ENCODE data around the gene CRISP2. TPM values are rescaled to one million over a fixed set of nuclear protein-coding genes. Genes with fewer than 3 reads are reported as not detected.

The CRISP2 gene
- total and polyA plus RNA-seq, 12 donors: 0.44 TPM; not detected in 11

DNA sequence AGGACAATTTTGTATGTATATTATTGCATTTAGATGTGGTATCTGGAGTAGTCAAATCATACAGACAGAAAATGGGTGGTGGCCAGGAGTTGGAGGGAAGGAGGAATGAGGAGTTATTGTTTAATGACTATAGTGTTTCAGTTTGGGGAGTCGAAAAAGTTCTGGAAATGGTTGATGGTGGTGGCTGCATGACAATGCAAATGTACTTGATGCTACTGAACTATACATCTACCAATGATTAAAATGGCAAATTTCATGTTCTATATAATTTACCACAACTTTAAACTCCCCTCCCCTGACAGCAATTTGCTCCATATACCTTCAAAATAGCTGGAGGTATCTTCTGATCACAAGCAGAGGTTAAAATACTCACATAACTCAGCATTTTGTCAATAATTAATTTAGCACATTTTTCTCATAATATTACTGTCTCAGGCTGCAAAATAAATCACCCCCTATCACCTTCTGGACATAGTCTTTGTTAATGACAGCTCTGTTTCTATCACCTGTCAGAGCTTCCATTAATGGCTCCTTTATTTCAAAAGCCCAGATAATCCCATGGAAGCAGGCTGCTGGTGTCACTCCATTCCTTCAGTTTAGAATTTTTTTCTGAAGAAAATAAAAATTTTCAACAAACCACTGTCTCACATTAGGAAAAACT is 51.0 kb downstream of the CRISP2 start:
- Histone ChIP-seq H3K27me3 (no peaks in the 10 kb centered on the region), H3K27ac (no peak overlapping the region), H3K4me1 (replicated peaks in 1 of 2) (no peaks in the 10 kb centered on the region), H3K36me3 (replicated peaks in 1 of 2) (no peaks in the 10 kb centered on the region), H3K9me3 (replicated peaks in 1 of 3) (no peaks in the 10 kb centered on the region), H3K4me3 (no peak overlapping the region)
- TF ChIP-seq, protein P1, sequence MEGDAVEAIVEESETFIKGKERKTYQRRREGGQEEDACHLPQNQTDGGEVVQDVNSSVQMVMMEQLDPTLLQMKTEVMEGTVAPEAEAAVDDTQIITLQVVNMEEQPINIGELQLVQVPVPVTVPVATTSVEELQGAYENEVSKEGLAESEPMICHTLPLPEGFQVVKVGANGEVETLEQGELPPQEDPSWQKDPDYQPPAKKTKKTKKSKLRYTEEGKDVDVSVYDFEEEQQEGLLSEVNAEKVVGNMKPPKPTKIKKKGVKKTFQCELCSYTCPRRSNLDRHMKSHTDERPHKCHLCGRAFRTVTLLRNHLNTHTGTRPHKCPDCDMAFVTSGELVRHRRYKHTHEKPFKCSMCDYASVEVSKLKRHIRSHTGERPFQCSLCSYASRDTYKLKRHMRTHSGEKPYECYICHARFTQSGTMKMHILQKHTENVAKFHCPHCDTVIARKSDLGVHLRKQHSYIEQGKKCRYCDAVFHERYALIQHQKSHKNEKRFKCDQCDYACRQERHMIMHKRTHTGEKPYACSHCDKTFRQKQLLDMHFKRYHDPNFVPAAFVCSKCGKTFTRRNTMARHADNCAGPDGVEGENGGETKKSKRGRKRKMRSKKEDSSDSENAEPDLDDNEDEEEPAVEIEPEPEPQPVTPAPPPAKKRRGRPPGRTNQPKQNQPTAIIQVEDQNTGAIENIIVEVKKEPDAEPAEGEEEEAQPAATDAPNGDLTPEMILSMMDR (IDR thresholded peaks at IDR 0.05): no peak
- TF ChIP-seq POLR2A (IDR thresholded peaks at IDR 0.05): no peak
- intact Hi-C loops (cut with DNase I): no loop called here
- DNase-seq: no peak
- WGBS, 4 donors: 68 to 92% (median 76%) methylated on average over 1 of the region's 1 CpG

DNA sequence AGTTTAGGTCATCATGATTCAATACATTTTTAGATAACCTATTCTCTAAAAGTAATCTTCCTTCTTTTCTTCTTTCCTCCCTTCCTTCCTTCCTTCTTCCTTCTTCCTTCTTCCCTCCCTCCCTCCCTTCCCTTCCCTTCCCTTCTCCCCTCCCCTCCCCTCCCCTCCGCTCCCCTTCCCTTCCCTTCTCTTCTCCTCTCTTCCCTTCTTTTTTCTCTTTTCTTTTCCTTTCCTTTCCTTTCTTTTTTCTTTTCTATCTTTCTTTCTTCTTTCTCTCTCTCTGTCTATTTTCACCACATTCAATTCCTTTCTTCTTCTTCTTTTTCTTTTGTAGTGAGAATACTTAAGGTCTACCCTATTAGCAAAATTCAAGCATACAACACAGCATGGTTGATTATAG is 59.4 kb downstream of the CRISP2 start:
- 85 to 100% (median 95%) methylated on average over 1 of the region's 1 CpG for WGBS, 4 donors
- H3K36me3 ChIP-seq (replicated peaks in 1 of 2): no peaks in the 10 kb centered on the region
- DNase-seq: no peak
- H3K9me3 ChIP-seq (replicated peaks in 1 of 3): no peaks in the 10 kb centered on the region
- H3K27ac ChIP-seq: no peak overlapping the region
- TF ChIP-seq, protein P1 (IDR thresholded peaks at IDR 0.05): no peak
- TF ChIP-seq POLR2A (IDR thresholded peaks at IDR 0.05): no peak
- H3K27me3 ChIP-seq: no peaks in the 10 kb centered on the region
- no peaks in the 10 kb centered on the region for H3K4me1 ChIP-seq (replicated peaks in 1 of 2)
- no peak overlapping the region for H3K4me3 ChIP-seq
- intact Hi-C loops (cut with DNase I): no loop called here

DNA sequence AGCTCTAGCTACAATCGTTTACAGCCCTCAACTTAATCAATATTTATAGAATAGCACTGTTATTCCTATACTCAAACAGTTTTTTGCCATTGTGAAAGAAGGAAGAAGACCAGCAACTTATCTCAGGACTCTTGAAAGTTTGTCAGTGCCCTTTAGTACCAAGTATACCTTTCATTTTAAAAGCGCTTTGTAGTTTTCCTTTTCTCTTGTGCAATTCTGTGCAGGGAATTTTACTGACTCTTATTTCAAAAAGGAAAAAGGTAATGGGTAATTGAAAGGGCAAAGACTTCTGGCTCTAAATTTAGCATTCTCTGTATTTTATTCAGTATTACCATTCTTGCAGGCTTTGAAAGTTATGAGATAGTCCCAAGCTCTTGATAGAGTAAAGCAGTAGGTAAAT is 59.9 kb downstream of the CRISP2 start:
- Histone ChIP-seq H3K27ac (no peak overlapping the region), H3K4me1 (replicated peaks in 1 of 2) (no peaks in the 10 kb centered on the region), H3K4me3 (no peak overlapping the region), H3K9me3 (replicated peaks in 1 of 3) (no peaks in the 10 kb centered on the region), H3K36me3 (replicated peaks in 1 of 2) (no peaks in the 10 kb centered on the region), H3K27me3 (no peaks in the 10 kb centered on the region)
- intact Hi-C loops (cut with DNase I): no loop called here
- no peak for DNase-seq
- TF ChIP-seq, protein P1 (IDR thresholded peaks at IDR 0.05): no peak
- TF ChIP-seq POLR2A (IDR thresholded peaks at IDR 0.05): no peak
- 65 to 77% (median 72%) methylated on average over 2 of the region's 2 CpGs for whole genome bisulfite sequencing, 4 donors

DNA sequence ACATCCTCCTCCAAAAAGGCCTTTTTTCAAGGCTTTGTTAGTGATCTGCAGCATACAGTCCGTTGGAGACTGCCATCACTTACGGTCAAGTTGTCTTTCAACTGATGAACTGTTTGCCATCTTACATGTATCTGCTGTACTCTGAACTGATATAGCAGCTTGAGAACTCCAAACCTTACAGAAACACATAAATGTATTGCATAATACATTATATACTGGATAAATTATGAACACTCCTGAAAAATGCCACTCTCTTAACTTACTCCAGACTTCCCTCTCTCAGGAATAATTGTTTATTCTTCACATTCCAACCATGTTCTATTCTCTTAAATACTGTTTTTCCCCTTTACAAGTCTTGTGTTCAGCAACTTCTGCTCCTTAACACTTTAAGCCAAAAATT is 62.1 kb downstream of the CRISP2 start:
- 79 to 86% (median 83%) methylated on average over 2 of the region's 2 CpGs for WGBS, 4 donors
- H3K4me1 ChIP-seq (replicated peaks in 1 of 2): no peaks in the 10 kb centered on the region
- no peak overlapping the region for H3K27ac ChIP-seq
- H3K9me3 ChIP-seq (replicated peaks in 1 of 3): no peaks in the 10 kb centered on the region
- TF ChIP-seq, protein P1 (IDR thresholded peaks at IDR 0.05): no peak
- no peak for TF ChIP-seq POLR2A (IDR thresholded peaks at IDR 0.05)
- no peak for DNase-seq
- no peak overlapping the region for H3K4me3 ChIP-seq
- intact Hi-C loops (cut with DNase I): no loop called here
- H3K36me3 ChIP-seq (replicated peaks in 1 of 2): no peaks in the 10 kb centered on the region
- no peaks in the 10 kb centered on the region for H3K27me3 ChIP-seq
